Measurements from ENCODE around the gene GMIP. TPM values are rescaled to one million over a fixed set of nuclear protein-coding genes. Genes with fewer than 3 reads are reported as not detected.
A peak's percentile ranks its signal among the peaks of the same experiment; 100 is the strongest.

The GMIP gene
- total and polyA plus RNA-seq, 2 of the 13 experiments (the other 11 are each of a cell fraction or from before 2014, with no cell fraction given), result 1.5 to 1.8 TPM

DNA sequence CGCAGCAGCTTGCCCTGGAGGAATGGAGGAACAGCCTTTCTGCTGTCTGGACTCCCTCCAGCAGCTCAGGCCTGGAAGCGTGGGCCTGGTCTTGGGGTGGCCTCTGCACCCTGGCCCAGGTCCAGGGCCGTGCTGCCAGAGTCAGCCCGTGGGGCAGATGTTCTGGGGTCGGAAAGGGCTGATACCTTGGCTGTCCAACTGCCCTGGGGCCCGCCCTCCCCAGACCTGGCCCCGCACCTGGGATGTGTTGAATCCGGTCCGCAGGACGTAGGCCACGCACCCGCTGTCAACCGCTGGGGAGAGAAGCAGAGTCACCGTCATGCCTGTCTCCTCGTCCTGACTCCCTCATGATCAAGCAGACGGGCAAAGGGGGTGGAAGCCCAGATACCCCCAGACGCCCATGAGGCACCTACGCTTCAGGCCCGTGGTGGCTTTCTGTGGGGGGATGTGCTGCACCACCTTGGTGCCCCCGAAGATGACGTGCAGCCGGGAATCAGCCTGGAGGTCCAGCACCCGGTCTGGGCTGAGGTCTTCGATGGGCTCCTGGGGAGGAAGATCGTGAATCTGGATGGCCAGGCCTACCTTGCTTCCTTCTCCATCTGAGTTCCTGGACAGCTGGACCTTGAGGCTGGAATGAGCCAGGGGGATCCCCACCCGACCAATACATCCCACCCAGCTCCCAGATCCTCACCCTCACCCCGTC lies 12.3 kb upstream of the GMIP start:
- WGBS (ENCODE audit: low lambda C conversion rate), result 95% methylated on average over 10 of the region's 27 CpGs
- in situ Hi-C loops (cut with HindIII; ENCODE audit: extremely low pct_ligation_motif_present, low pct_unique_long_range_greater_than_20kb), result no loop called here
- H3K4me3 ChIP-seq (replicated peaks in 1 of 3; ENCODE audit: insufficient read depth in 1 of 3, low read depth in 2 of 3, low read length in 3 of 3), result no peak overlapping the region
- no peaks in the 10 kb centered on the region for H3K27me3 ChIP-seq (ENCODE audit: control insufficient read depth in 1 of 2, insufficient read depth in 2 of 2, low read length in 2 of 2)
- H3K4me2 ChIP-seq (ENCODE audit: low read depth, low read length), result no peak overlapping the region
- no peaks in the 10 kb centered on the region for H3K9me3 ChIP-seq (ENCODE audit: low read length)
- no peak for DNase-seq (ENCODE audit: low spot score)
- FAIRE-seq, result no peak
- TF ChIP-seq ZNF790 (CRISPR knock-in tag; IDR thresholded peaks at IDR 0.05; ENCODE audit: borderline replicate concordance) (no peak), DPF2 (CRISPR knock-in tag; IDR thresholded peaks at IDR 0.05; ENCODE audit: borderline replicate concordance, low read depth) (no peak), GZF1 (CRISPR knock-in tag; IDR thresholded peaks at IDR 0.05) (no peak), POLR2A (IDR thresholded peaks at IDR 0.05; ENCODE audit: insufficient read depth in 1 of 2, low read depth in 2 of 2, low read length in 2 of 2) (0 out of 4 replicates have a peak, but pooled peaks of 1 of the 2 experiments have one; percentile 9), HDAC1 (CRISPR knock-in tag; IDR thresholded peaks at IDR 0.05) (no peak)
- H3K27ac ChIP-seq (ENCODE audit: extremely low read length, insufficient read depth, low read length), result no peak overlapping the region
- POLR2A ChIA-PET, result no interaction called here
- BruUV-seq (replicated peaks), result no TSS peak
- H4K20me1 ChIP-seq (ENCODE audit: insufficient read depth, low read length), result peaks cover 3% of the 10 kb centered on the region; the same call in 1 of the 2 replicates
- ATAC-seq, result no peak
- H2AFZ ChIP-seq (ENCODE audit: low read length), result no peak overlapping the region
- peaks cover 5% of the 10 kb centered on the region for H3K79me2 ChIP-seq (ENCODE audit: insufficient read depth, low read length)
- CTCF ChIA-PET (ENCODE audit: low intra/inter-chr PET ratio, low total read pairs), result no interaction called here
- H3K4me1 ChIP-seq (ENCODE audit: insufficient read depth, low read length), result peaks cover 11% of the 10 kb centered on the region
- peaks cover 66 to 89% of the 10 kb centered on the region in 2 experiments for H3K36me3 ChIP-seq (replicated peaks in 1 of 2; ENCODE audit: control insufficient read depth in 1 of 2, insufficient read depth in 2 of 2, low read length in 2 of 2)
- no peak overlapping the region for H3K9ac ChIP-seq (ENCODE audit: insufficient read depth, low read depth, low read length)
- intact Hi-C loops (cut with micrococcal nuclease; ENCODE audit: unreplicated experiment), result no loop called here

DNA sequence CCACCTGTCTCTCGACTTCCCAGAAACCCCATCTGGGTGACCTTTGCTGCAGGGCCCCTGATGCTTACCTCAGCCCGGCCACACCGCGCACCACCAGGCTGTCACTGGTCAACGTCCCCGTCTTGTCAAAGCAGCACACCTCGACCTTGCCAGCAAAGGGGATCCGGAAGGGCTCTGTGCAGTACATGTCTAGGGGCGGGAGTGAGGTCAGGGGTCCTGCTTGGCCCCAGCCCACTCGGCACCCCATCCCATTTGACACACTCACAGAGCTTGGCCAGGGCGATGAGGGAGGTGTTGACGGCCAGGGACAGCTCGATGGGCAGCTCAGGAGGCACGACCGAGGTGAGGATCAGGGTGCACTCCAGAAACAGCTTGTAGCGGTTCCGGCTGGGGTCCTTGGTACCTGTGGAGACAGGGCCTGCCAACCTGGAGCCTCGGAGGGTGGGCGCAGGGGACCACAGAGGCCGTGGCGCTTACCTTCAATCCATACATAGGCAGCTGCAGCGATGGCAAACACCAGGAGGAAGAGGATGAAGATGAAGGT lies 11.7 kb upstream of the GMIP start:
- Histone ChIP-seq H3K27ac (ENCODE audit: extremely low read length, insufficient read depth, low read length) (no peak overlapping the region), H2AFZ (ENCODE audit: low read length) (no peak overlapping the region), H3K27me3 (ENCODE audit: control insufficient read depth in 1 of 2, insufficient read depth in 2 of 2, low read length in 2 of 2) (no peaks in the 10 kb centered on the region), H3K9me3 (ENCODE audit: low read length) (no peaks in the 10 kb centered on the region), H3K4me1 (ENCODE audit: insufficient read depth, low read length) (peaks cover 7% of the 10 kb centered on the region), H4K20me1 (ENCODE audit: insufficient read depth, low read length) (peaks cover 3% of the 10 kb centered on the region; the same call in 1 of the 2 replicates), H3K4me2 (ENCODE audit: low read depth, low read length) (no peak overlapping the region), H3K36me3 (replicated peaks in 1 of 2; ENCODE audit: control insufficient read depth in 1 of 2, insufficient read depth in 2 of 2, low read length in 2 of 2) (peaks cover 69 to 94% of the 10 kb centered on the region in 2 experiments), H3K4me3 (replicated peaks in 1 of 3; ENCODE audit: insufficient read depth in 1 of 3, low read depth in 2 of 3, low read length in 3 of 3) (no peak overlapping the region), H3K79me2 (ENCODE audit: insufficient read depth, low read length) (peaks cover 5% of the 10 kb centered on the region), H3K9ac (ENCODE audit: insufficient read depth, low read depth, low read length) (no peak overlapping the region)
- DNase-seq (ENCODE audit: low spot score), result no peak
- 0 out of 4 replicates have a peak, but pooled peaks of 1 of the 2 experiments have one; percentile 12 for TF ChIP-seq POLR2A (IDR thresholded peaks at IDR 0.05; ENCODE audit: insufficient read depth in 1 of 2, low read depth in 2 of 2, low read length in 2 of 2)
- TF ChIP-seq, protein P1, sequence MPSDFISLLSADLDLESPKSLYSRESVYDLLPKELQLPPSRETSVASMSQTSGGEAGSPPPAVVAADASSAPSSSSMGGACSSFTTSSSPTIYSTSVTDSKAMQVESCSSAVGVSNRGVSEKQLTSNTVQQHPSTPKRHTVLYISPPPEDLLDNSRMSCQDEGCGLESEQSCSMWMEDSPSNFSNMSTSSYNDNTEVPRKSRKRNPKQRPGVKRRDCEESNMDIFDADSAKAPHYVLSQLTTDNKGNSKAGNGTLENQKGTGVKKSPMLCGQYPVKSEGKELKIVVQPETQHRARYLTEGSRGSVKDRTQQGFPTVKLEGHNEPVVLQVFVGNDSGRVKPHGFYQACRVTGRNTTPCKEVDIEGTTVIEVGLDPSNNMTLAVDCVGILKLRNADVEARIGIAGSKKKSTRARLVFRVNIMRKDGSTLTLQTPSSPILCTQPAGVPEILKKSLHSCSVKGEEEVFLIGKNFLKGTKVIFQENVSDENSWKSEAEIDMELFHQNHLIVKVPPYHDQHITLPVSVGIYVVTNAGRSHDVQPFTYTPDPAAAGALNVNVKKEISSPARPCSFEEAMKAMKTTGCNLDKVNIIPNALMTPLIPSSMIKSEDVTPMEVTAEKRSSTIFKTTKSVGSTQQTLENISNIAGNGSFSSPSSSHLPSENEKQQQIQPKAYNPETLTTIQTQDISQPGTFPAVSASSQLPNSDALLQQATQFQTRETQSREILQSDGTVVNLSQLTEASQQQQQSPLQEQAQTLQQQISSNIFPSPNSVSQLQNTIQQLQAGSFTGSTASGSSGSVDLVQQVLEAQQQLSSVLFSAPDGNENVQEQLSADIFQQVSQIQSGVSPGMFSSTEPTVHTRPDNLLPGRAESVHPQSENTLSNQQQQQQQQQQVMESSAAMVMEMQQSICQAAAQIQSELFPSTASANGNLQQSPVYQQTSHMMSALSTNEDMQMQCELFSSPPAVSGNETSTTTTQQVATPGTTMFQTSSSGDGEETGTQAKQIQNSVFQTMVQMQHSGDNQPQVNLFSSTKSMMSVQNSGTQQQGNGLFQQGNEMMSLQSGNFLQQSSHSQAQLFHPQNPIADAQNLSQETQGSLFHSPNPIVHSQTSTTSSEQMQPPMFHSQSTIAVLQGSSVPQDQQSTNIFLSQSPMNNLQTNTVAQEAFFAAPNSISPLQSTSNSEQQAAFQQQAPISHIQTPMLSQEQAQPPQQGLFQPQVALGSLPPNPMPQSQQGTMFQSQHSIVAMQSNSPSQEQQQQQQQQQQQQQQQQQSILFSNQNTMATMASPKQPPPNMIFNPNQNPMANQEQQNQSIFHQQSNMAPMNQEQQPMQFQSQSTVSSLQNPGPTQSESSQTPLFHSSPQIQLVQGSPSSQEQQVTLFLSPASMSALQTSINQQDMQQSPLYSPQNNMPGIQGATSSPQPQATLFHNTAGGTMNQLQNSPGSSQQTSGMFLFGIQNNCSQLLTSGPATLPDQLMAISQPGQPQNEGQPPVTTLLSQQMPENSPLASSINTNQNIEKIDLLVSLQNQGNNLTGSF (CRISPR knock-in tag; IDR thresholded peaks at IDR 0.05), result no peak
- ChIA-PET POLR2A (no interaction called here), CTCF (ENCODE audit: low intra/inter-chr PET ratio, low total read pairs) (no interaction called here)
- FAIRE-seq, result no peak
- 92% methylated on average over 14 of the region's 22 CpGs for WGBS (ENCODE audit: low lambda C conversion rate)
- BruUV-seq (replicated peaks), result no TSS peak
- ATAC-seq, result no peak
- intact Hi-C loops (cut with micrococcal nuclease; ENCODE audit: unreplicated experiment), result no loop called here
- in situ Hi-C loops (cut with HindIII; ENCODE audit: extremely low pct_ligation_motif_present, low pct_unique_long_range_greater_than_20kb), result no loop called here

All from HepG2 (cell line).